GM23338 (cell line): ENCODE measurements around the gene ANKRD55. TPM values are rescaled to one million over a fixed set of nuclear protein-coding genes. Genes with fewer than 3 reads are reported as not detected.

Source experiments
- ATAC-seq: fragments of 200-7000 bp; cut with Tn5 transposase; 3 replicates; pipeline ENCODE4 v1.9.1; 2020
- DNase-seq: peaks from one replicate; pipeline ENCODE4 v3.0.0-alpha.2; 2015; ENCODE audit warnings: low spot score
- H2AFZ ChIP-seq: fragments of 200-600 bp; sonication (generic); 2 replicates; pipeline ENCODE4 v1.8.0; 2016; ENCODE audit warnings: antibody characterized with exemption, mild to moderate bottlenecking, moderate library complexity
- H3F3A ChIP-seq: fragments of 200-600 bp; sonication (generic); replicated peaks from 2 replicates; pipeline ENCODE4 v1.8.0; 2017; ENCODE audit warnings: antibody characterized with exemption, mixed run types, low read depth
- H3K27ac ChIP-seq: fragments of 200-600 bp; sonication (generic); 2 replicates; pipeline ENCODE4 v1.6.1; 2016; ENCODE audit warnings: low read depth
- H3K27me3 ChIP-seq: fragments of 200-600 bp; sonication (generic); 2 replicates; pipeline ENCODE4 v1.8.0; 2016; ENCODE audit warnings: mild to moderate bottlenecking, mixed run types, moderate library complexity; ENCODE audit not compliant: insufficient read depth
- H3K36me3 ChIP-seq: fragments of 200-600 bp; sonication (generic); 2 replicates; pipeline ENCODE4 v1.8.0; 2016; ENCODE audit warnings: mild to moderate bottlenecking; ENCODE audit not compliant: insufficient read depth
- H3K4me1 ChIP-seq: fragments of 200-600 bp; sonication (generic); 2 replicates; pipeline ENCODE4 v1.8.0; 2016; ENCODE audit warnings: mild to moderate bottlenecking, moderate library complexity; ENCODE audit not compliant: insufficient read depth
- H3K4me2 ChIP-seq: fragments of 200-600 bp; sonication (generic); 2 replicates; pipeline ENCODE4 v1.7.1; 2017; ENCODE audit warnings: mixed run types
- H3K4me3 ChIP-seq: fragments of 200-600 bp; sonication (generic); 2 replicates; pipeline ENCODE4 v1.6.1; 2016; ENCODE audit warnings: mixed run types
- H3K79me2 ChIP-seq: fragments of 200-600 bp; sonication (generic); replicated peaks from 2 replicates; pipeline ENCODE4 v1.8.0; 2017; ENCODE audit warnings: mild to moderate bottlenecking; ENCODE audit not compliant: insufficient read depth
- H3K9me2 ChIP-seq: fragments of 200-600 bp; sonication (generic); 2 replicates; pipeline ENCODE4 v1.8.0; 2017; ENCODE audit not compliant: insufficient read depth
- H4K20me1 ChIP-seq: fragments of 200-600 bp; sonication (generic); replicated peaks from 2 replicates; pipeline ENCODE4 v1.8.0; 2017; ENCODE audit warnings: mild to moderate bottlenecking; ENCODE audit not compliant: insufficient read depth
- H3K27ac Mint-ChIP-seq: 2 replicates; pipeline ENCODE4 v1.8.0; 2020; ENCODE audit warnings: inconsistent platforms, mild to moderate bottlenecking, moderate library complexity, mixed read lengths
- H3K27me3 Mint-ChIP-seq: 3 replicates; pipeline ENCODE4 v1.8.0; 2022; ENCODE audit warnings: low read depth, mild to moderate bottlenecking, moderate library complexity, mixed read lengths, inconsistent platforms; ENCODE audit not compliant: insufficient read depth, poor library complexity
- H3K36me3 Mint-ChIP-seq: 3 replicates; pipeline ENCODE4 v1.8.0; 2021; ENCODE audit warnings: low read depth, mild to moderate bottlenecking, inconsistent platforms, moderate library complexity, mixed read lengths
- H3K4me1 Mint-ChIP-seq: 3 replicates; pipeline ENCODE4 v1.8.0; 2020; ENCODE audit warnings: mild to moderate bottlenecking, inconsistent platforms, mixed read lengths
- H3K4me3 Mint-ChIP-seq: 3 replicates; pipeline ENCODE4 v1.8.0; 2021; ENCODE audit warnings: moderate library complexity, mild to moderate bottlenecking, inconsistent platforms, mixed read lengths
- H3K9me3 Mint-ChIP-seq: 3 replicates; pipeline ENCODE4 v1.8.0; 2020; ENCODE audit warnings: moderate library complexity, mild to moderate bottlenecking, inconsistent platforms, mixed read lengths
- CTCF ChIP-seq, 2 experiments: fragments of 200-600 bp in 1 of 2; sonication (generic) in 1 of 2; conservative IDR thresholded peaks; 2 replicates each; pipeline versions ENCODE4 v1.5.1 to v1.6.1; 2016 to 2017; ENCODE audit warnings: antibody characterized with exemption in 2 of 2, low read depth in 2 of 2, mild to moderate bottlenecking in 2 of 2, moderate library complexity in 1 of 2
- ETS1 ChIP-seq: IDR thresholded peaks from 2 replicates; pipeline ENCODE4 v1.6.1; 2016; ENCODE audit warnings: antibody characterized with exemption
- EZH2phosphoT487 ChIP-seq: fragments of 200-600 bp; sonication (generic); IDR thresholded peaks from one replicate; pipeline ENCODE4 v1.8.1; 2018; ENCODE audit warnings: antibody characterized with exemption; ENCODE audit not compliant: unreplicated experiment
- JUNB ChIP-seq: IDR thresholded peaks from one replicate; pipeline ENCODE4 v1.6.1; 2016; ENCODE audit warnings: antibody characterized with exemption; ENCODE audit not compliant: unreplicated experiment
- POLR2AphosphoS5 ChIP-seq: IDR thresholded peaks from 2 replicates; pipeline ENCODE4 v1.6.1; 2016; ENCODE audit warnings: antibody characterized with exemption, low read depth
- REST ChIP-seq: IDR thresholded peaks from one replicate; pipeline ENCODE4 v1.6.1; 2018; ENCODE audit warnings: antibody characterized with exemption; ENCODE audit not compliant: unreplicated experiment
- STAT1 ChIP-seq: IDR thresholded peaks from one replicate; pipeline ENCODE4 v1.6.1; 2016; ENCODE audit warnings: antibody characterized with exemption; ENCODE audit not compliant: unreplicated experiment
- ZNF331 ChIP-seq: fragments of 250-450 bp; sonication (Bioruptor Pico); IDR thresholded peaks from 2 replicates; pipeline ENCODE4 v1.5.0; 2020; ENCODE audit warnings: low read depth, mild to moderate bottlenecking, moderate library complexity
- polyA plus RNA-seq: library from polyadenylated mRNA; unstranded; fragments of >200 nt; fragmentation: Nextera tagmentation; extraction: Ambion mirVana; gene quantifications from 2 replicates; pipeline ENCODE4 v1.2.1, GENCODE V29; 2016
- total RNA-seq: library from RNA; depleted of rRNA; stranded (reverse); fragments of >200 nt; shearing (Covaris generic); gene quantifications from 2 replicates; pipeline ENCODE4 v1.2.3, GENCODE V29; 2014

Gene ANKRD55
- total and polyA plus RNA-seq, 2 experiments from 2014 or later, result not detected

- Histone ChIP-seq H3K27me3 (no peaks in the 10 kb centered on the region), H4K20me1 (no peaks in the 10 kb centered on the region), H2AFZ (no peak overlapping the region), H3K27ac (no peak overlapping the region), H3K4me1 (peaks cover 2% of the 10 kb centered on the region; the same call in 1 of the 2 replicates), H3K4me2 (no peak overlapping the region), H3K79me2 (no peaks in the 10 kb centered on the region), H3K9me2 (peaks cover 10% of the 10 kb centered on the region), H3K4me3 (no peak overlapping the region), H3F3A (no peaks in the 10 kb centered on the region), H3K36me3 (no peaks in the 10 kb centered on the region)
- Mint-ChIP-seq H3K4me3 (no peak overlapping the region), H3K27ac (no peak overlapping the region), H3K9me3 (no peaks in the 10 kb centered on the region), H3K36me3 (no peaks in the 10 kb centered on the region), H3K4me1 (peaks cover 3% of the 10 kb centered on the region), H3K27me3 (peaks cover 1% of the 10 kb centered on the region)
- TF ChIP-seq REST (no peak), ETS1 (no peak), ZNF331 (CRISPR knock-in tag) (no peak), CTCF (conservative IDR thresholded peaks at IDR 0.05; ENCODE audit: low read depth in 2 of 2) (no peak), EZH2phosphoT487 (no peak), JUNB (no peak), POLR2AphosphoS5 (no peak)
- ATAC-seq (no peak), DNase-seq (no peak)
Observed at GRCh38 chr5:56169949-56170348, 63.2 kb downstream of the ANKRD55 start.

- Mint-ChIP-seq H3K4me3 (no peak overlapping the region), H3K9me3 (no peaks in the 10 kb centered on the region), H3K4me1 (peaks cover 3% of the 10 kb centered on the region; the same call in 2 of the 3 replicates), H3K27ac (no peak overlapping the region), H3K36me3 (no peaks in the 10 kb centered on the region), H3K27me3 (peaks cover 1% of the 10 kb centered on the region)
- Histone ChIP-seq H3K27ac (no peak overlapping the region), H3K4me1 (no peaks in the 10 kb centered on the region), H4K20me1 (no peaks in the 10 kb centered on the region), H3F3A (no peaks in the 10 kb centered on the region), H3K9me2 (peaks cover 10% of the 10 kb centered on the region; the same call in 1 of the 2 replicates), H3K79me2 (no peaks in the 10 kb centered on the region), H3K4me2 (no peak overlapping the region), H2AFZ (no peak overlapping the region), H3K36me3 (no peaks in the 10 kb centered on the region), H3K4me3 (no peak overlapping the region), H3K27me3 (no peaks in the 10 kb centered on the region)
- DNase-seq (no peak), ATAC-seq (no peak)
- TF ChIP-seq EZH2phosphoT487 (no peak), POLR2AphosphoS5 (no peak), STAT1 (no peak), ZNF331 (CRISPR knock-in tag) (no peak)
Observed at GRCh38 chr5:56169281-56169680, 63.8 kb downstream of the ANKRD55 start.
